ENCODE results near the gene ATP10A.

- no peak for TF ChIP-seq CTCF (IDR thresholded peaks at IDR 0.05)
- TF ChIP-seq NR1H2 (CRISPR knock-in tag; IDR thresholded peaks at IDR 0.05): no peak
- TF ChIP-seq ELF4 (CRISPR knock-in tag; IDR thresholded peaks at IDR 0.05; ENCODE audit: low read depth): no peak
- no peak for TF ChIP-seq ZNF138 (CRISPR knock-in tag; conservative IDR thresholded peaks at IDR 0.05)
- TF ChIP-seq TEAD4 (CRISPR knock-in tag; IDR thresholded peaks at IDR 0.05): no peak
- TF ChIP-seq TEAD1 (CRISPR knock-in tag; IDR thresholded peaks at IDR 0.05): no peak
- TF ChIP-seq JUN (CRISPR knock-in tag; IDR thresholded peaks at IDR 0.05): no peak
- no peak for TF ChIP-seq ZNF425 (CRISPR knock-in tag; conservative IDR thresholded peaks at IDR 0.05)
- TF ChIP-seq FOXJ3 (CRISPR knock-in tag; IDR thresholded peaks at IDR 0.05; ENCODE audit: borderline replicate concordance): no peak
- TF ChIP-seq SMAD3 (CRISPR knock-in tag; IDR thresholded peaks at IDR 0.05; ENCODE audit: borderline replicate concordance): no peak
- TF ChIP-seq USF1 (CRISPR knock-in tag; IDR thresholded peaks at IDR 0.05): no peak
Observed at GRCh38 chr15:25797511-25797935, 65.6 kb downstream of the ATP10A start.

All from WTC11 (cell line).